GM21825 (cell line): ENCODE measurements around the gene REEP5.
"Not testable (repeated sequence)": the region's sequence is repeated elsewhere in the genome, so short reads cannot be mapped to it uniquely, and the experiment has no call there.

ENCODE experiments used
- ATAC-seq: cut with Tn5 transposase; IDR thresholded peaks from one replicate; pipeline ENCODE4 v1.9.1; 2021; ENCODE audit warnings: mild to moderate bottlenecking, moderate library complexity; ENCODE audit not compliant: unreplicated experiment

Gene REEP5

GRCh38 chr5:112933651-112934365 lies 11.8 kb upstream of the REEP5 start:
- ATAC-seq: no peak

- no peak for ATAC-seq
These were observed 11.1 kb upstream of the REEP5 start for GRCh38 chr5:112933105-112933504.

- no peak for ATAC-seq
These were observed 9.4 kb upstream of the REEP5 start for GRCh38 chr5:112931473-112931872.

GRCh38 chr5:112930082-112930344 lies 8.0 kb upstream of the REEP5 start:
- peak; percentile 54 for ATAC-seq

- peak; percentile 77 for ATAC-seq
These were observed 7.5 kb upstream of the REEP5 start for GRCh38 chr5:112929336-112930081.

DNA sequence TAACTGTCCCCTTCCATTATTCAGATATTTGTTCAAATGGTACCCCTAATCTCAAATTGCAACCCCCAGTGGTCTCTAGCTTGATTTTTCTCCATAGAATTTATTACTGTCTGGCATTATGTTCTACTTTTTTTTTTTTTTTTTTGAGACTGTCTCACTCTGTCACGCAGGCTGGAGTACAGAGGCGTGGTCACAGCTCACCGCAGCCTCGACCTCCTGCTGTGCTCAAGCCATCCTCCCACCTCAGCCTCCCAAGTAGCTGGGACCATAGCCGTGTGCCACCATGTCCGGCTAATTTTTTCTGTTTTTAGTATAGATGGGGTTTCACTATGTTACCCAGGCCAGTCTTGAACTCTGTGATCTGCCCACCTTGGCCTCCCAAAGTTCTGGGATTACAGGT lies 2.0 kb upstream of the REEP5 start:
- no peak for ATAC-seq

GRCh38 chr5:112923148-112923917 lies 1.3 kb upstream of the REEP5 start:
- ATAC-seq: peak; percentile 45

DNA sequence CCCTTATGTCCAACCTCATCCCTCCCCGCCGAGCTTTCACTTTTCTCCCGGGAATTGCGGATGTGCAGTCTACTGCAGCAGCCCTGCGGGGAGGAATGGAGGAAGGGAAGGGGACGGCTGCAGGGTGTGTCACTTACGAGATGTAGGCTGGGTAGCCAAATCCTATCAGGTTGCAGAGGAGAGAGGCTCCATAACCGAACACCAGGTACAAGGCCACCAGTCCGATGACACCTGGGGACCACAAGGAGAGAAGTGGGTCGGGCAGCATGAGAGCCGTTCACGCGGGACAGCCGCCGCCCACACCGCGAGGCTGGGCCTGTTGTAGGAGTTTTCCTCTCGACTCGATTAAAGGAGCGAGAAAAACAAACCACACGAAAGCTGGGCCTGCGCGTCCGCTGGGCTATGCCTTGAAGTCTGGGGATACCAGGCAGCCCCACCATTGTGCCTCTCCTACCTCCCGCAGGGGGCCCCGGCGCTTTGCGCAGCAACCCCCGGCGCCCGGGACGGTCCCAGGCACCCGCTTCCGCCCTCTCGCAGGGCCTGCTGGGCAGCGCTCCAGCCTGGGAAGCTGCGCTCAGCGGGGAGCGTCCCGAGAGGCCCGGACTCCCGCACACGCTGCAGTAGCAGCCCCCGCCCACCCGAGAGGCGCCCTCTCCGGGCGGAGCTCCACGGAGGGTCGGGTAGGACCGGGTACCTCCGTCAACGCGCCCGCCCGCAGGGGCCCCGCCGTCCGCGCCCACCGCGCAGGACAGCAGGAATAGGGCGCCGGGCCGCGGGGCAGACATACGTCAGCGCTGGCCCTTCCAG lies 798 bp downstream of the REEP5 start:
- ATAC-seq: peak; percentile 34

GRCh38 chr5:112919972-112920371 lies 2.1 kb downstream of the REEP5 start:
- ATAC-seq: no peak

DNA sequence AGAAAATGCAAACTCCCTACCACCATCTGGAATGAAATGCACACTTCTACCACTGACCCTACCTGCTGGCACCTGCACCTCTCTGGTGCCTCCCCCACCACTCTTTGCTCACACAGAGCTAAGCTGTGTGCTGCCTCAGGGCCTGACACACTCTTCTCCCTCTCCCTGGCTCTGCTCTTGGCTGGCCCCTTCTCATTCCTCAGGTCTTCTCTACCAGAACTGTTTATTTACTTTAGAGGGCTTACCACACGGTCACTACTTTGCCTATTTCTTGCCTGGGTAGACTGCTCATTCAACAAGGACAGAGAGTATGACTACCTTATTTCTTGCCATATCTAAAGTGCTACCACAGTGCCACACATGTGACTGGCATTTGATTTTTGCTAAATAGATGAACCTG lies 3.3 kb downstream of the REEP5 start:
- ATAC-seq: no peak

- ATAC-seq: no peak
These were observed 3.9 kb downstream of the REEP5 start for GRCh38 chr5:112918136-112918535.

DNA sequence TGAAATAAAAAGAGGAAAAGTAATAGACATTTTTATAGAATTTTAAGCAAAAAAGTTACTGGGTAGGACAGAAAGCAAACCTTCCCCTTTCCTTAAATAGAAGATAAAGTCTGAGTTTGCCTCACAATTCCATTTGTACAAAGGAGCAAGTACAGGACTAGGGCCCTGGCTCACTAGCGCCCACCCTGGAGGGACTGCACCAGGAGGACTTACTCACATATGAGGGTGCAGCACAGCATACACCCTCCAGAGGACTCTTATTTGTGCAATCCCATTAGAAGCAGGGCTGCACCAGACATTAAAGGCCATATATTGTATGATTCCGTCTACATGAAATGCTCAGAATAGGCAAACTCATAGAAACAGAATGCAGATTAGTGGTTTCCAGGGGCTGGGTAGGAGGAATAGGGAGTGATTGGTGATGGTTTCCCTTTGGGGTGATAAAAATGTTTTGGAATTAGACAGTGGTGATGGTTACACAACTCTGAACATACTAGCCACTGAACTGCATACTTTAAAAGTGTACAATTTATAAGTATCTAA lies 4.5 kb downstream of the REEP5 start:
- no peak for ATAC-seq

- ATAC-seq: peak; percentile 62
These were observed 6.2 kb downstream of the REEP5 start for GRCh38 chr5:112915831-112916230.

- ATAC-seq: no peak
These were observed 7.4 kb downstream of the REEP5 start for GRCh38 chr5:112914584-112914983.

- ATAC-seq: no peak
These were observed 11.5 kb downstream of the REEP5 start for GRCh38 chr5:112910529-112910928.

DNA sequence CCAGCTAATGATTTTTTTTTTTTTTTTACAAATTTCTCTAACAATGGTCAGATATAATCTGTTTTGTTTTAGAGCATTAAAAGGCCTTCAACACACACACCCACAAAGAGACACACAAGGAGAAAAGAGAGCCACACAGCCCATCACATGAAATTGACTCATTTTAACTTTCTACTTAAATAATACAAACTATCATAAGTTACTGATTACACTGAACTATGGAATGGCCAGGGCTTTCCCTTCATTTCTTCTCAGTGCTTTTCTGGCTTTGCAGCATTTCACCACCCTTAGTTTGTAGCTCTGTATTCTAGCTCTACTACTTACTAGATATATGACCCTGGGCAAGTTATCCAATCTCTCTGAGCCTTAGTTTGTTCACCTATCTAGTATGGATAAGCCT lies 13.2 kb downstream of the REEP5 start:
- ATAC-seq: no peak

GRCh38 chr5:112907166-112907631 lies 14.8 kb downstream of the REEP5 start:
- peak; percentile 44 for ATAC-seq

- peak; percentile 36 for ATAC-seq
These were observed 15.4 kb downstream of the REEP5 start for GRCh38 chr5:112906637-112907036.

GRCh38 chr5:112904996-112905395 lies 17.0 kb downstream of the REEP5 start:
- ATAC-seq: not testable (repeated sequence)

GRCh38 chr5:112902561-112902960 lies 19.5 kb downstream of the REEP5 start:
- ATAC-seq: no peak

DNA sequence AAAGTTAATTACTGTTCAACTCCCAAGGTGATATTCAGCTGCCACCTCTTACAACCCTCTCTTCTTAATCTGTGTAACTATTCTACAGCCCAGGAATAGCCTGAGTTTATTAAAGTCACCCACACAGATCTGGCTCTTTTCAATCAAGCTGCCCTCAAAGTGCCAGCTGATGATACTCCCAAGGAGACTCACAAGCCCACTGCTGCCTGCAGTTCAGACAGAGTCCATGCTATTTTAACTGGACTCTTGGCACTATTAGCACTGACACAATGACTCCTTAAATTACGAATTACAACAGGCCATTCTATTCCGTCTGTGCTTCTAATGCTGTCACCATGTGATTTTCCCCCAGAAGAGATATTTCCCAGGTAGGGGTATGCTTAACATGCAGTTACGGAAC lies 26.3 kb downstream of the REEP5 start:
- no peak for ATAC-seq
